GM12878 (cell line): ENCODE measurements around the gene MTRF1L. TPM values are rescaled to one million over a fixed set of nuclear protein-coding genes. Genes with fewer than 3 reads are reported as not detected.
A peak's percentile ranks its signal among the peaks of the same experiment; 100 is the strongest.

ENCODE experiments used
- CBX5 ChIP-seq: sonication (generic); IDR thresholded peaks from 2 replicates; pipeline ENCODE4 v1.6.1; 2016; ENCODE audit warnings: low read depth, moderate library complexity, mild to moderate bottlenecking, inconsistent platforms
- CEBPZ ChIP-seq: fragments of 150-350 bp; IDR thresholded peaks from 2 replicates; pipeline ENCODE4 v1.6.1; 2016; ENCODE audit warnings: low read depth, low read length
- CHD4 ChIP-seq: fragments of 200-600 bp; sonication (generic); IDR thresholded peaks from 2 replicates; pipeline ENCODE4 v1.6.1; 2016; ENCODE audit warnings: mild to moderate bottlenecking
- EED ChIP-seq: sonication (generic); IDR thresholded peaks from 2 replicates; pipeline ENCODE4 v1.6.1; 2016; ENCODE audit warnings: antibody characterized with exemption, low read depth
- IKZF1 ChIP-seq: fragments of 450-650 bp; conservative IDR thresholded peaks from 2 replicates; pipeline ENCODE4 v1.6.1; 2017; ENCODE audit warnings: antibody characterized with exemption, mild to moderate bottlenecking
- IRF3 ChIP-seq: fragments of 450-650 bp; IDR thresholded peaks from 2 replicates; pipeline ENCODE4 v1.6.1; 2014; ENCODE audit warnings: mild to moderate bottlenecking
- IRF4 ChIP-seq: IDR thresholded peaks from 2 replicates; pipeline ENCODE4 v1.6.1; 2011; ENCODE audit warnings: low read depth, low read length
- JUND ChIP-seq: IDR thresholded peaks from 2 replicates; pipeline ENCODE4 v1.6.1; 2012; ENCODE audit warnings: low read depth, mild to moderate bottlenecking, low read length, improper control_type of control experiment, moderate library complexity
- KLF5 ChIP-seq: fragments of 450-650 bp; IDR thresholded peaks from 2 replicates; pipeline ENCODE4 v1.6.1; 2014; ENCODE audit warnings: mild to moderate bottlenecking; ENCODE audit not compliant: partially characterized antibody
- MXI1 ChIP-seq: fragments of 150-350 bp; IDR thresholded peaks from 2 replicates; pipeline ENCODE4 v1.6.1; 2011; ENCODE audit warnings: low read depth, mild to moderate bottlenecking, inconsistent platforms, low read length, improper control_type of control experiment
- NBN ChIP-seq: fragments of 450-650 bp; IDR thresholded peaks from 2 replicates; pipeline ENCODE4 v1.6.1; 2016
- PKNOX1 ChIP-seq: fragments of 450-650 bp; IDR thresholded peaks from 2 replicates; pipeline ENCODE4 v1.6.1; 2016; ENCODE audit warnings: mild to moderate bottlenecking
- SMAD1 ChIP-seq: fragments of 450-650 bp; IDR thresholded peaks from 2 replicates; pipeline ENCODE4 v1.6.1; 2018; ENCODE audit warnings: mild to moderate bottlenecking, low read depth; ENCODE audit not compliant: partially characterized antibody
- SREBF1 ChIP-seq: IDR thresholded peaks from 2 replicates; pipeline ENCODE4 v1.6.1; 2012; ENCODE audit warnings: mild to moderate bottlenecking, low read length
- YBX1 ChIP-seq: fragments of 450-650 bp; IDR thresholded peaks from 2 replicates; pipeline ENCODE4 v1.6.1; 2016; ENCODE audit warnings: antibody characterized with exemption
- ZBTB11 ChIP-seq: fragments of 450-650 bp; formaldehyde crosslinking; IDR thresholded peaks from 2 replicates; pipeline ENCODE4 v1.5.0; 2022; ENCODE audit warnings: mild to moderate bottlenecking, missing genetic modification characterization
- ZBTB4 ChIP-seq: fragments of 450-650 bp; formaldehyde crosslinking; IDR thresholded peaks from 2 replicates; pipeline ENCODE4 v1.4.0; 2022; ENCODE audit warnings: mild to moderate bottlenecking, moderate library complexity
- ZZZ3 ChIP-seq: IDR thresholded peaks from 2 replicates; pipeline ENCODE4 v1.6.1; 2011; ENCODE audit warnings: low read depth; ENCODE audit not compliant: control insufficient read depth, insufficient read length
- polyA plus RNA-seq, 11 experiments: library from polyadenylated mRNA; depleted of rRNA in 4 of 11; unstranded in 6 of 11; stranded (reverse) in 5 of 11; fragments of >200 nt; fragmentation: Nextera tagmentation in 4 of 11; fragmentation: Illumina TruSeq in 1 of 11; extraction: Ambion mirVana in 4 of 11; extraction: Trizol in 1 of 11; gene quantifications; 1 replicate in 1 of 11; 2 replicates in 10 of 11; pipeline versions ENCODE4 v1.2.1 to v1.2.3, GENCODE V29; 2011 to 2016; ENCODE audit warnings: inconsistent platforms in 2 of 11, missing spikeins in 2 of 11, low read depth in 1 of 11
- total RNA-seq, 4 experiments: library from RNA; depleted of rRNA in 3 of 4; stranded (reverse); fragments of >200 nt in 3 of 4; fragmentation: Illumina TruSeq in 1 of 4; extraction: Trizol in 1 of 4; gene quantifications; 2 replicates each; pipeline versions ENCODE4 v1.2.1 to v1.2.3, GENCODE V29; 2013 to 2021

MTRF1L gene
- total and polyA plus RNA-seq, 10 of the 15 experiments (the other 5 are each of a cell fraction or from before 2014, with no cell fraction given): 5.1 to 21.6 (median 16.1) TPM

GRCh38 chr6:152975204-152975915, 27.1 kb downstream of the MTRF1L start (continued):
- TF ChIP-seq SMAD1 (no peak), IKZF1 (no peak), ZBTB4 (CRISPR knock-in tag) (no peak), ZBTB11 (CRISPR knock-in tag) (no peak), KLF5 (peak; percentile 89), PKNOX1 (peak; percentile 31; the same call in 1 of the 2 replicates), EED (no peak), IRF4 (no peak), CEBPZ (no peak), MXI1 (0 out of 2 replicates have a peak, but pooled peaks have one; percentile 36), JUND (peak; percentile 61; the same call in 1 of the 2 replicates), IRF3 (no peak), CBX5 (no peak), NBN (no peak), CHD4 (no peak), SREBF1 (peak; percentile 76), YBX1 (no peak), ZZZ3 (no peak)
